B cell (primary cell): Measurements from ENCODE around the gene STPG3. TPM values are rescaled to one million over a fixed set of nuclear protein-coding genes. Genes with fewer than 3 reads are reported as not detected.

Experiments used
- ATAC-seq: fragments of 200-7000 bp; cut with Tn5 transposase; one replicate; pipeline ENCODE4 v1.10.0; 2021; ENCODE audit warnings: low read depth, mild to moderate bottlenecking, moderate number of reproducible peaks, moderate library complexity
- CTCF ChIA-PET: fragments of 350-600 bp; sonication (Branson Sonifier 250); formaldehyde crosslinking; loops from one replicate; lab custom pipeline; 2021; ENCODE audit warnings: antibody characterized with exemption, inconsistent platforms; lab: Charles Lee
- POLR2A ChIA-PET: fragments of 350-600 bp; sonication (Branson Sonifier 250); formaldehyde crosslinking; loops from one replicate; lab custom pipeline; 2021; ENCODE audit warnings: antibody characterized with exemption; lab: Charles Lee
- DNase-seq: peaks from one replicate; pipeline ENCODE4 v3.0.0; 2013
- H2AFZ ChIP-seq: 2 replicates; pipeline ENCODE4 v1.6.1; 2012; ENCODE audit warnings: mild to moderate bottlenecking, low read depth, low read length; ENCODE audit not compliant: insufficient read depth, poor library complexity, severe bottlenecking
- H3K27ac ChIP-seq, 2 donors: 1 replicate in 1 of 2; 2 replicates in 1 of 2; pipeline ENCODE4 v1.5.1; 2012 to 2013; ENCODE audit warnings: low read length in 2 of 2, mild to moderate bottlenecking in 2 of 2, moderate library complexity in 1 of 2
- H3K27me3 ChIP-seq, 4 experiments: fragments of 200-600 bp in 1 of 4; sonication (generic) in 1 of 4; replicated peaks in 1 of 4; 1 replicate in 2 of 4; 2 replicates in 2 of 4; pipeline versions ENCODE4 v1.6.1 to v1.7.0; 2013 to 2016; ENCODE audit warnings: low read length in 3 of 4, mild to moderate bottlenecking in 2 of 4, mixed read lengths in 1 of 4, moderate library complexity in 1 of 4; ENCODE audit not compliant: insufficient read depth in 4 of 4, control insufficient read depth in 3 of 4; ENCODE audit errors: control extremely low read depth in 1 of 4
- H3K36me3 ChIP-seq, 2 experiments: replicated peaks in 1 of 2; 1 replicate in 1 of 2; 2 replicates in 1 of 2; pipeline versions ENCODE4 v1.6.1 to v1.7.1; 2013; ENCODE audit warnings: low read length in 1 of 2; ENCODE audit not compliant: insufficient read depth in 2 of 2, control insufficient read depth in 1 of 2; ENCODE audit errors: control extremely low read depth in 1 of 2, extremely low read depth in 1 of 2
- H3K4me1 ChIP-seq, 2 donors: fragments of 200-600 bp in 1 of 2; sonication (generic) in 1 of 2; 1 replicate in 1 of 2; 2 replicates in 1 of 2; pipeline versions ENCODE4 v1.5.1 to v1.6.1; 2013 to 2017; ENCODE audit warnings: low read length in 2 of 2; ENCODE audit not compliant: control insufficient read depth in 2 of 2, insufficient read depth in 2 of 2
- H3K4me2 ChIP-seq: replicated peaks from 2 replicates; pipeline ENCODE3; 2012; ENCODE audit warnings: mild to moderate bottlenecking, low read depth, low read length; ENCODE audit not compliant: poor library complexity, severe bottlenecking
- H3K4me3 ChIP-seq, 5 experiments: fragments of 200-600 bp in 1 of 5; sonication (generic) in 1 of 5; 1 replicate in 3 of 5; 2 replicates in 2 of 5; pipeline versions ENCODE4 v1.5.1 to v1.7.0; 2011 to 2016; ENCODE audit warnings: low read length in 4 of 5, mild to moderate bottlenecking in 4 of 5, low read depth in 2 of 5, control low read depth in 1 of 5, moderate library complexity in 1 of 5; ENCODE audit not compliant: insufficient read depth in 1 of 5; ENCODE audit errors: control extremely low read depth in 1 of 5, extremely low read depth in 1 of 5
- H3K79me2 ChIP-seq: fragments of 200-600 bp; sonication (generic); one replicate; pipeline ENCODE4 v1.6.0; 2016; ENCODE audit warnings: low read length; ENCODE audit not compliant: control insufficient read depth, insufficient read depth
- H3K9ac ChIP-seq: fragments of 200-600 bp; sonication (generic); 2 replicates; pipeline ENCODE4 v1.6.1; 2017; ENCODE audit warnings: mild to moderate bottlenecking, low read length, moderate library complexity
- H3K9me3 ChIP-seq, 3 donors: one replicate each; pipeline versions ENCODE4 v1.6.1 to v1.7.1; 2013; ENCODE audit warnings: low read length in 2 of 3; ENCODE audit not compliant: control insufficient read depth in 2 of 3, insufficient read depth in 1 of 3; ENCODE audit errors: control extremely low read depth in 1 of 3
- H4K20me1 ChIP-seq: 2 replicates; pipeline ENCODE4 v1.6.0; 2012; ENCODE audit warnings: mild to moderate bottlenecking, low read length; ENCODE audit not compliant: insufficient read depth, control insufficient read depth, poor library complexity, severe bottlenecking
- H3K27ac Mint-ChIP-seq: one replicate; pipeline ENCODE4 v1.8.0; 2021; ENCODE audit warnings: mixed read lengths
- H3K27me3 Mint-ChIP-seq: one replicate; pipeline ENCODE4 v1.8.0; 2021; ENCODE audit warnings: mixed read lengths
- H3K4me1 Mint-ChIP-seq: one replicate; pipeline ENCODE4 v1.8.0; 2021; ENCODE audit warnings: mixed read lengths
- H3K4me3 Mint-ChIP-seq: one replicate; pipeline ENCODE4 v1.8.0; 2021; ENCODE audit warnings: mixed read lengths
- H3K9me3 Mint-ChIP-seq: one replicate; pipeline ENCODE4 v1.8.0; 2022; ENCODE audit warnings: mixed read lengths; ENCODE audit not compliant: insufficient read depth
- CTCF ChIP-seq: fragments of 200-600 bp; IDR thresholded peaks from one replicate; pipeline ENCODE4 v1.8.0; 2022; ENCODE audit warnings: antibody characterized with exemption, mild to moderate bottlenecking
- EZH2 ChIP-seq: IDR thresholded peaks from 2 replicates; pipeline ENCODE4 v1.6.1; 2012; ENCODE audit warnings: borderline replicate concordance, low read depth, mild to moderate bottlenecking, moderate library complexity, low read length; ENCODE audit not compliant: insufficient read depth, poor library complexity, severe bottlenecking
- WGBS: methylation state at CpG from one replicate; pipeline ENCODE4 v1.1.5; 2013; ENCODE audit warnings: missing lambda C conversion rate; ENCODE audit not compliant: insufficient coverage; 5-methylcytosine and 5-hydroxymethylcytosine counted together
- intact Hi-C: fragments of 100-400 bp; cut with micrococcal nuclease; formaldehyde crosslinking; loops from one replicate; pipeline ENCODE4 v1.10.0; 2022
- polyA plus RNA-seq: library from polyadenylated mRNA; depleted of rRNA; stranded (reverse); fragments of >200 nt; gene quantifications from 2 replicates; pipeline ENCODE4 v1.2.3, GENCODE V29; 2012
- total RNA-seq, 2 donors: library from RNA; stranded (reverse); fragments of 120-200 nt in 1 of 2; gene quantifications; 1 replicate in 1 of 2; 2 replicates in 1 of 2; pipeline versions ENCODE4 v1.2.3 to v1.2.4, GENCODE V29; 2013 to 2022

The STPG3 gene
- total and polyA plus RNA-seq, 2 donors (not counting 1 experiment from before 2014, with no cell fraction given): not detected

GRCh38 chr9:137299203-137299565, 48.1 kb downstream of the STPG3 start:
- DNase-seq: no peak
- Histone ChIP-seq H3K27me3 (peaks cover 0 to 66% (median 40%) of the 10 kb centered on the region in 4 experiments), H3K9ac (no peak overlapping the region), H3K9me3 (peaks cover 0 to 30% (median 3%) of the 10 kb centered on the region in 3 donors), H4K20me1 (peaks cover 13% of the 10 kb centered on the region), H3K36me3 (no peaks in the 10 kb centered on the region), H3K4me3 (no peak overlapping the region), H3K79me2 (no peaks in the 10 kb centered on the region), H3K4me1 (peaks cover 43 to 44% of the 10 kb centered on the region in 2 donors), H3K4me2 (no peak overlapping the region), H2AFZ (no peak overlapping the region), H3K27ac (no peak overlapping the region)
- WGBS: 81% methylated on average over 10 of the region's 10 CpGs
- Mint-ChIP-seq H3K27ac (no peak overlapping the region), H3K27me3 (peaks cover 23% of the 10 kb centered on the region), H3K9me3 (no peaks in the 10 kb centered on the region), H3K4me3 (no peak overlapping the region), H3K4me1 (peaks cover 24% of the 10 kb centered on the region)
- ATAC-seq: no peak
- TF ChIP-seq EZH2 (no peak), CTCF (no peak)
- CTCF ChIA-PET: no interaction called here
- intact Hi-C loops: loop anchor here (10.0 kb wide), 1 partner anchor 236 kb away; no protein-coding TSS in a partner anchor
- POLR2A ChIA-PET: interaction anchor here (0.6 kb wide), 1 partner anchor 15 kb away, joined by 3 read pairs; no protein-coding TSS in a partner anchor

- POLR2A ChIA-PET: interaction anchor here (0.7 kb wide), 2 partner anchors 99 to 1007 kb away, joined by 5 to 6 read pairs; partner anchors contain the start of gene TPRN
- peak overlapping the region; percentile 13 for H3K4me3 Mint-ChIP-seq
- 95% methylated on average over 10 of the region's 16 CpGs for WGBS
- no peaks in the 10 kb centered on the region for H3K9me3 Mint-ChIP-seq
- no peaks in the 10 kb centered on the region for H3K36me3 ChIP-seq
- H3K4me1 ChIP-seq: peaks cover 39 to 41% of the 10 kb centered on the region in 2 donors
- peaks cover 0 to 63% (median 39%) of the 10 kb centered on the region in 4 experiments for H3K27me3 ChIP-seq
- H3K9ac ChIP-seq: no peak overlapping the region
- H3K4me2 ChIP-seq: no peak overlapping the region
- DNase-seq (no peak), ATAC-seq (no peak)
- CTCF ChIA-PET: no interaction called here
- intact Hi-C loops: loop anchor here (10.0 kb wide), 1 partner anchor 235 kb away; no protein-coding TSS in a partner anchor
- H3K4me1 Mint-ChIP-seq: peaks cover 19% of the 10 kb centered on the region
- H3K9me3 ChIP-seq: peaks cover 0 to 22% (median 0%) of the 10 kb centered on the region in 3 donors
- no peak for TF ChIP-seq CTCF
- no peak for TF ChIP-seq EZH2
- H2AFZ ChIP-seq: no peak overlapping the region
- peaks cover 13% of the 10 kb centered on the region for H4K20me1 ChIP-seq
- no peak overlapping the region for H3K27ac ChIP-seq
- H3K79me2 ChIP-seq: no peaks in the 10 kb centered on the region
- H3K4me3 ChIP-seq: no peak overlapping the region
- H3K27ac Mint-ChIP-seq: no peak overlapping the region
- peaks cover 18% of the 10 kb centered on the region for H3K27me3 Mint-ChIP-seq
Measured at GRCh38 chr9:137299938-137300337, 48.9 kb downstream of the STPG3 start.
